Fibroblast of lung (primary cell): Measurements from ENCODE around the gene NHS. TPM values are rescaled to one million over a fixed set of nuclear protein-coding genes. Genes with fewer than 3 reads are reported as not detected.

Source experiments
- DNase-seq, 2 donors: peaks; one replicate each; pipeline versions ENCODE4 v3.0.0 to v3.0.0-alpha.2; 2010; ENCODE audit warnings: low read depth in 2 of 2
- H2AFZ ChIP-seq: 2 replicates; pipeline ENCODE4 v1.5.1; 2012; ENCODE audit warnings: low read length, control low read depth, inconsistent platforms
- H3K27ac ChIP-seq: 2 replicates; pipeline ENCODE4 v1.5.1; 2011; ENCODE audit warnings: low read length, control low read depth; ENCODE audit not compliant: insufficient read depth
- H3K27me3 ChIP-seq: 2 replicates; pipeline ENCODE4 v1.5.1; 2011; ENCODE audit warnings: mild to moderate bottlenecking, low read length; ENCODE audit not compliant: control insufficient read depth, insufficient read depth
- H3K36me3 ChIP-seq: 2 replicates; pipeline ENCODE4 v1.5.1; 2011; ENCODE audit warnings: low read length; ENCODE audit not compliant: control insufficient read depth, insufficient read depth
- H3K4me1 ChIP-seq: 2 replicates; pipeline ENCODE4 v1.5.1; 2011; ENCODE audit warnings: low read length; ENCODE audit not compliant: control insufficient read depth, insufficient read depth; ENCODE audit errors: extremely low read depth
- H3K4me2 ChIP-seq: 2 replicates; pipeline ENCODE4 v1.5.1; 2011; ENCODE audit warnings: low read length, control low read depth; ENCODE audit not compliant: insufficient read depth; ENCODE audit errors: extremely low read depth
- H3K4me3 ChIP-seq, 4 experiments: fragments of 200-600 bp in 1 of 4; sonication (generic) in 1 of 4; replicated peaks in 1 of 4; 2 replicates each; pipeline ENCODE4 v1.5.1; 2011 to 2016; ENCODE audit warnings: low read length in 4 of 4, low read depth in 3 of 4, mild to moderate bottlenecking in 3 of 4, control low read depth in 2 of 4, inconsistent platforms in 1 of 4, mixed read lengths in 1 of 4; ENCODE audit not compliant: insufficient read depth in 1 of 4; ENCODE audit errors: control extremely low read depth in 1 of 4
- H3K79me2 ChIP-seq: 2 replicates; pipeline ENCODE4 v1.5.1; 2012; ENCODE audit warnings: mild to moderate bottlenecking, low read length, inconsistent platforms; ENCODE audit not compliant: control insufficient read depth, insufficient read depth
- H3K9ac ChIP-seq: 2 replicates; pipeline ENCODE4 v1.5.1; 2011; ENCODE audit warnings: mild to moderate bottlenecking, low read length, control low read depth; ENCODE audit not compliant: insufficient read depth
- H3K9me3 ChIP-seq: 2 replicates; pipeline ENCODE4 v1.5.1; 2012; ENCODE audit warnings: low read depth, low read length; ENCODE audit not compliant: control insufficient read depth, insufficient read depth
- H4K20me1 ChIP-seq: 2 replicates; pipeline ENCODE4 v1.5.1; 2011; ENCODE audit warnings: low read length; ENCODE audit not compliant: control insufficient read depth, insufficient read depth; ENCODE audit errors: extremely low read depth
- CTCF ChIP-seq, 2 donors: IDR thresholded peaks in 1 of 2; conservative IDR thresholded peaks in 1 of 2; 1 replicate in 1 of 2; 2 replicates in 1 of 2; pipeline ENCODE4 v1.5.1; 2011 to 2012; ENCODE audit warnings: low read length in 2 of 2, control low read depth in 1 of 2, inconsistent platforms in 1 of 2, low read depth in 1 of 2, mild to moderate bottlenecking in 1 of 2
- EZH2 ChIP-seq: IDR thresholded peaks from 2 replicates; pipeline ENCODE4 v1.5.1; 2012; ENCODE audit warnings: low read length, control low read depth, mild to moderate bottlenecking; ENCODE audit errors: missing control alignments
- polyA plus RNA-seq, 2 donors: library from polyadenylated mRNA; depleted of rRNA in 1 of 2; stranded (reverse) in 1 of 2; unstranded in 1 of 2; fragments of >200 nt; gene quantifications; 2 replicates each; pipeline ENCODE4 v1.2.1, GENCODE V29; 2011 to 2012; ENCODE audit warnings: missing spikeins in 1 of 2
- total RNA-seq: library from RNA; depleted of rRNA; stranded (reverse); fragments of >200 nt; gene quantifications from 2 replicates; pipeline ENCODE4 v1.2.1, GENCODE V29; 2014

The NHS gene
- total and polyA plus RNA-seq, 2 donors (not counting 1 experiment from before 2014, with no cell fraction given), result 1.4 to 3.8 TPM

- H3K4me3 ChIP-seq, result no peak overlapping the region
- no peak for DNase-seq
- H3K9me3 ChIP-seq, result no peaks in the 10 kb centered on the region
- H3K27ac ChIP-seq, result no peak overlapping the region
- no peaks in the 10 kb centered on the region for H3K4me1 ChIP-seq
- H4K20me1 ChIP-seq, result no peaks in the 10 kb centered on the region
- H2AFZ ChIP-seq, result no peak overlapping the region
- H3K36me3 ChIP-seq, result no peaks in the 10 kb centered on the region
- no peak overlapping the region for H3K9ac ChIP-seq
- no peak overlapping the region for H3K4me2 ChIP-seq
- no peak for TF ChIP-seq EZH2
- TF ChIP-seq CTCF (conservative IDR thresholded peaks at IDR 0.05 in 1 of 2, IDR thresholded peaks at IDR 0.05 in 1 of 2; ENCODE audit: low read depth in 1 of 2, low read length in 2 of 2), result no peak
- no peaks in the 10 kb centered on the region for H3K79me2 ChIP-seq
- H3K27me3 ChIP-seq, result no peaks in the 10 kb centered on the region
These were observed 7.0 kb upstream of the NHS start for GRCh38 chrX:17368002-17368401.

- no peak overlapping the region for H2AFZ ChIP-seq
- no peaks in the 10 kb centered on the region for H4K20me1 ChIP-seq
- no peaks in the 10 kb centered on the region for H3K27me3 ChIP-seq
- H3K9ac ChIP-seq, result no peak overlapping the region
- no peaks in the 10 kb centered on the region for H3K4me1 ChIP-seq
- H3K27ac ChIP-seq, result no peak overlapping the region
- DNase-seq, result no peak
- TF ChIP-seq CTCF (conservative IDR thresholded peaks at IDR 0.05 in 1 of 2, IDR thresholded peaks at IDR 0.05 in 1 of 2; ENCODE audit: low read depth in 1 of 2, low read length in 2 of 2), result no peak
- TF ChIP-seq EZH2, result no peak
- H3K9me3 ChIP-seq, result no peaks in the 10 kb centered on the region
- H3K79me2 ChIP-seq, result no peaks in the 10 kb centered on the region
- H3K4me2 ChIP-seq, result no peak overlapping the region
- H3K36me3 ChIP-seq, result no peaks in the 10 kb centered on the region
- no peak overlapping the region for H3K4me3 ChIP-seq
These were observed 5.7 kb upstream of the NHS start for GRCh38 chrX:17369309-17369708.

GRCh38 chrX:17370191-17370590 lies 4.8 kb upstream of the NHS start:
- Histone ChIP-seq H3K9me3 (no peaks in the 10 kb centered on the region), H3K27ac (no peak overlapping the region), H3K4me3 (no peak overlapping the region), H3K36me3 (no peaks in the 10 kb centered on the region), H4K20me1 (no peaks in the 10 kb centered on the region), H3K4me1 (no peaks in the 10 kb centered on the region), H2AFZ (no peak overlapping the region), H3K79me2 (no peaks in the 10 kb centered on the region), H3K4me2 (no peak overlapping the region), H3K9ac (no peak overlapping the region), H3K27me3 (no peaks in the 10 kb centered on the region)
- TF ChIP-seq EZH2 (no peak), CTCF (conservative IDR thresholded peaks at IDR 0.05 in 1 of 2, IDR thresholded peaks at IDR 0.05 in 1 of 2; ENCODE audit: low read depth in 1 of 2, low read length in 2 of 2) (no peak)
- no peak for DNase-seq
